ENCODE measurements around the gene PPP1R3E. TPM values are rescaled to one million over a fixed set of nuclear protein-coding genes. Genes with fewer than 3 reads are reported as not detected.
A peak's percentile ranks its signal among the peaks of the same experiment; 100 is the strongest.

PPP1R3E gene
- total and polyA plus RNA-seq, 11 donors = 2.1 to 11.4 (median 5.6) TPM

- H3K36me3 ChIP-seq = peaks cover 0 to 36% (median 23%) of the 10 kb centered on the region in 9 donors
- H3K9me3 ChIP-seq = no peaks in the 10 kb centered on the region
- peak within 1 kb of the TSS; percentile 60 to 96 (median 76) for H3K4me3 ChIP-seq
- TF ChIP-seq CTCF (IDR thresholded peaks at IDR 0.05) = no peak
- TF ChIP-seq POLR2A (IDR thresholded peaks at IDR 0.05) = peak in 1 of 2 donors; percentile 72
- peak; percentile 73 to 88 (median 80) for ATAC-seq
- peak within 1 kb of the TSS; percentile 60 to 94 (median 90) for H3K27ac ChIP-seq
- H3K4me1 ChIP-seq = peaks cover 0 to 53% (median 32%) of the 10 kb centered on the region in 12 donors
- DNase-seq = peak; percentile 93 to 96 (median 93)
- WGBS, 4 donors = 0 to 1% (median 0%) methylated on average over 23 to 24 of the region's 24 CpGs
- intact Hi-C loops (cut with DNase I) = loop anchor here in 3 of 10 donors (2.0 to 10.0 kb wide), 3 partner anchors 14 to 248 kb away; partner anchors contain the start of genes ACIN1 (in 1 of the 3), C14orf119 (in 1 of the 3), PABPN1 (in 1 of the 3) and THTPA (in 1 of the 3)
- no peaks in the 10 kb centered on the region for H3K27me3 ChIP-seq
Observed at GRCh38 chr14:23306412-23307145, 3.9 kb upstream of the PPP1R3E start, which contains the start of gene BCL2L2. Gene BCL2L2 (plus strand): TSS chr14:23306833. CDS start chr14:23307768, 935 bp downstream.

- TF ChIP-seq CTCF (IDR thresholded peaks at IDR 0.05) = no peak
- peak in 1 of 2 donors; percentile 75 for TF ChIP-seq POLR2A (IDR thresholded peaks at IDR 0.05)
- peak overlapping the region; percentile 77 to 95 (median 82) for H3K4me3 ChIP-seq
- 0 to 3% (median 1%) methylated on average over 8 to 25 of the region's 25 CpGs for WGBS, 4 donors
- H3K9me3 ChIP-seq = no peaks in the 10 kb centered on the region
- H3K27me3 ChIP-seq = no peaks in the 10 kb centered on the region
- peaks cover 0 to 26% (median 20%) of the 10 kb centered on the region in 9 donors for H3K36me3 ChIP-seq
- intact Hi-C loops (cut with DNase I) = loop anchor here in 6 of 10 donors (1.0 to 10.0 kb wide), 6 partner anchors 15 to 253 kb away; partner anchors contain the start of genes HOMEZ (in 3 of the 6), ACIN1 (in 1 of the 6), C14orf119 (in 1 of the 6) and PABPN1 (in 1 of the 6)
- ATAC-seq (no peak), DNase-seq (no peak)
- peaks cover 0 to 63% (median 35%) of the 10 kb centered on the region in 12 donors for H3K4me1 ChIP-seq
- peak overlapping the region; percentile 94 to 100 (median 98) for H3K27ac ChIP-seq
Observed at GRCh38 chr14:23301969-23302289, 730 bp downstream of the PPP1R3E start.

GRCh38 chr14:23301288-23301968 is 1.2 kb downstream of the PPP1R3E start:
- intact Hi-C loops (cut with DNase I) = loop anchor here in 6 of 10 donors (1.0 to 10.0 kb wide), 6 partner anchors 15 to 253 kb away; partner anchors contain the start of genes HOMEZ (in 3 of the 6), ACIN1 (in 1 of the 6), C14orf119 (in 1 of the 6) and PABPN1 (in 1 of the 6)
- H3K27me3 ChIP-seq = no peaks in the 10 kb centered on the region
- WGBS, 4 donors = 0 to 1% (median 1%) methylated on average over 19 to 87 of the region's 87 CpGs
- peak overlapping the region; percentile 94 to 100 (median 98) for H3K27ac ChIP-seq
- H3K4me3 ChIP-seq = peak overlapping the region; percentile 77 to 95 (median 82)
- peaks cover 0 to 31% (median 25%) of the 10 kb centered on the region in 9 donors for H3K36me3 ChIP-seq
- ATAC-seq = peak; percentile 76 to 90 (median 85)
- DNase-seq = peak; percentile 98 to 99 (median 99)
- TF ChIP-seq POLR2A (IDR thresholded peaks at IDR 0.05) (no peak), CTCF (IDR thresholded peaks at IDR 0.05) (peak; percentile 53 to 98 (median 73))
- H3K4me1 ChIP-seq = peaks cover 0 to 61% (median 33%) of the 10 kb centered on the region in 12 donors
- no peaks in the 10 kb centered on the region for H3K9me3 ChIP-seq

Measured in heart left ventricle (tissue), 16 donors.